Endothelial cell (in vitro differentiated cells): Measurements from ENCODE around the gene OARD1. TPM values are rescaled to one million over a fixed set of nuclear protein-coding genes. Genes with fewer than 3 reads are reported as not detected.

Experiments used
- DNase-seq: peaks from one replicate; pipeline ENCODE4 v3.0.0; 2021; ENCODE audit warnings: low spot score
- H3K27ac Mint-ChIP-seq: one replicate; pipeline ENCODE4 v1.8.0; 2021; ENCODE audit warnings: mixed read lengths, inconsistent platforms; ENCODE audit not compliant: unreplicated experiment
- H3K27me3 Mint-ChIP-seq: one replicate; pipeline ENCODE4 v1.8.0; 2021; ENCODE audit warnings: mild to moderate bottlenecking, moderate library complexity, mixed read lengths, inconsistent platforms; ENCODE audit not compliant: unreplicated experiment
- H3K36me3 Mint-ChIP-seq: one replicate; pipeline ENCODE4 v1.8.0; 2021; ENCODE audit warnings: mild to moderate bottlenecking, low read depth, mixed read lengths, inconsistent platforms; ENCODE audit not compliant: unreplicated experiment
- H3K4me1 Mint-ChIP-seq: one replicate; pipeline ENCODE4 v1.8.0; 2021; ENCODE audit warnings: mild to moderate bottlenecking, mixed read lengths, inconsistent platforms; ENCODE audit not compliant: unreplicated experiment
- H3K4me3 Mint-ChIP-seq: one replicate; pipeline ENCODE4 v1.8.0; 2021; ENCODE audit warnings: mild to moderate bottlenecking, mixed read lengths, inconsistent platforms; ENCODE audit not compliant: unreplicated experiment
- H3K9me3 Mint-ChIP-seq: one replicate; pipeline ENCODE4 v1.8.0; 2021; ENCODE audit warnings: mixed read lengths, inconsistent platforms; ENCODE audit not compliant: unreplicated experiment
- total RNA-seq: library from RNA; stranded (reverse); fragmentation: NEBNext Ultra II Directional; extraction: Animal tissue kit (Norgen Biotek cat#: 25700); gene quantifications from one replicate; pipeline ENCODE4 v1.2.1, GENCODE V29; 2021; ENCODE audit not compliant: unreplicated experiment
- TF ChIP-seq, protein P1 (sequence below): fragments of 200-600 bp; sonication (generic); IDR thresholded peaks from one replicate; pipeline ENCODE4 v1.5.0; 2021; ENCODE audit warnings: antibody characterized with exemption; ENCODE audit not compliant: unreplicated experiment

The OARD1 gene
- total RNA-seq, 1 donor from 2014 or later = 20.5 TPM

DNA sequence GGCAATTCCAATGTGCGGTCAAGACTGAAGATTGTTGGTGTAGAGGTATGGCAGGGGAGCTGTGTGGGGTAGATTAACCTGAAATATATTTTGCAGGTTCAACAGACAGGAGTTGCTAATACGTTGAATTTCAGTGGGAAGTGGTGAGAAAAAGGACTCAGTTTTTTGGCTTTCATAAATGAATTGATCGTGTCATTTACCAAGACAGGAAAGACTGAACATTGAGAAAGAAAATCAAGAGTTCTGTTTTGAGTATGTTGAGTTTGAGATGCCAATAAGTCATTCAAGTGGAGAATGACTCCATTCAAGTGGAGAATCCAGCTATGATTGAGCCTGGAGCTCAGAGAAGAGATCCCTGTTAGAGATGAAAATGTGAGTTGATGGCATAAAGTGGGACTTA, 31.7 kb upstream of the OARD1 start:
- H3K9me3 Mint-ChIP-seq = no peaks in the 10 kb centered on the region
- H3K27ac Mint-ChIP-seq = no peak overlapping the region
- peaks cover 3% of the 10 kb centered on the region for H3K36me3 Mint-ChIP-seq
- DNase-seq = no peak
- no peak overlapping the region for H3K4me3 Mint-ChIP-seq
- TF ChIP-seq, protein P1, sequence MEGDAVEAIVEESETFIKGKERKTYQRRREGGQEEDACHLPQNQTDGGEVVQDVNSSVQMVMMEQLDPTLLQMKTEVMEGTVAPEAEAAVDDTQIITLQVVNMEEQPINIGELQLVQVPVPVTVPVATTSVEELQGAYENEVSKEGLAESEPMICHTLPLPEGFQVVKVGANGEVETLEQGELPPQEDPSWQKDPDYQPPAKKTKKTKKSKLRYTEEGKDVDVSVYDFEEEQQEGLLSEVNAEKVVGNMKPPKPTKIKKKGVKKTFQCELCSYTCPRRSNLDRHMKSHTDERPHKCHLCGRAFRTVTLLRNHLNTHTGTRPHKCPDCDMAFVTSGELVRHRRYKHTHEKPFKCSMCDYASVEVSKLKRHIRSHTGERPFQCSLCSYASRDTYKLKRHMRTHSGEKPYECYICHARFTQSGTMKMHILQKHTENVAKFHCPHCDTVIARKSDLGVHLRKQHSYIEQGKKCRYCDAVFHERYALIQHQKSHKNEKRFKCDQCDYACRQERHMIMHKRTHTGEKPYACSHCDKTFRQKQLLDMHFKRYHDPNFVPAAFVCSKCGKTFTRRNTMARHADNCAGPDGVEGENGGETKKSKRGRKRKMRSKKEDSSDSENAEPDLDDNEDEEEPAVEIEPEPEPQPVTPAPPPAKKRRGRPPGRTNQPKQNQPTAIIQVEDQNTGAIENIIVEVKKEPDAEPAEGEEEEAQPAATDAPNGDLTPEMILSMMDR = no peak
- H3K27me3 Mint-ChIP-seq = no peaks in the 10 kb centered on the region
- H3K4me1 Mint-ChIP-seq = peaks cover 6% of the 10 kb centered on the region

DNA sequence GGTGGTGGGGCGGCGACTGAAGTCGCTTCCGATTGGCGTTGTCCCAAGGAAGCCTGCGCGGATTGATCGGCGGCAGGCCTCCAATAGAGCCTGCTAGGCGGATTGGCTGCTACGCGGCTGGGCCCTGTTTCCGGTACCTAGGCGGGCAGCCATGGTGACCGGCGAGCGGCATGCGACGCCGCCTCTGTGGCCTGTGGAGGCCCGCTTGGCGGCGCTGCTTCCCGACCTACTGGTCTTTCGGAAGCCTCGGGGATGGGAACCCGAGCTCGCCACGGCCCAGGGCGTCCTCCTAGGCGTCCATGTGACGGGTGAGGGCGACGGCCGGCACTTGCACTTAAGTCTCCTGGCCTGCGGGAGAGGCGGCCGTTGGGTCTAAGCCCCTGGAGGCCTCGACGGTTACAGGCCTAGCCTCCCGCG, 28.7 kb upstream of the OARD1 start:
- H3K36me3 Mint-ChIP-seq = peaks cover 28% of the 10 kb centered on the region
- H3K4me3 Mint-ChIP-seq = no peak overlapping the region
- H3K4me1 Mint-ChIP-seq = peaks cover 6% of the 10 kb centered on the region
- no peak overlapping the region for H3K27ac Mint-ChIP-seq
- H3K27me3 Mint-ChIP-seq = no peaks in the 10 kb centered on the region
- peak; percentile 85 for DNase-seq
- no peaks in the 10 kb centered on the region for H3K9me3 Mint-ChIP-seq
- TF ChIP-seq, protein P1 = peak; percentile 48

DNA sequence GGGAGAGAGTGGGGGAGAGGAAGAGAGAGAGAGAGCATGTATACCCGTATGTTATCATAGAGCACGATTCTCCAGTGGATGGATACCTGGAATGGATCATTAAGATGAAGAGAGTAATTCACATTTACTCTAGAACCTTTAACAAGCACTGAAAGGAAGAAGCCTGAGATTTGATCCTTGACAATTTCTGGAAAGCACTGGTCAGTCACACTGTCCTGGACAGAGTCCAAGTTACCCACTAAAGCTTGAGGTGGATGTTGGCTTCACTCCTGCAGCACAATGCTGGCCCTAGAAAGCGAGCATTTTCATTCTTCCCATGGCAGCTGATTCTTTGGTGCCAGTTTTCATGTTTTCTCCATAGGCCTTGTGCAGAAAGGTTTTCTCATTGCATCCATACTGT, 26.2 kb upstream of the OARD1 start:
- TF ChIP-seq, protein P1 = no peak
- H3K27ac Mint-ChIP-seq = no peak overlapping the region
- DNase-seq = no peak
- no peaks in the 10 kb centered on the region for H3K9me3 Mint-ChIP-seq
- H3K36me3 Mint-ChIP-seq = peaks cover 41% of the 10 kb centered on the region
- no peak overlapping the region for H3K4me3 Mint-ChIP-seq
- no peaks in the 10 kb centered on the region for H3K27me3 Mint-ChIP-seq
- peaks cover 6% of the 10 kb centered on the region for H3K4me1 Mint-ChIP-seq

DNA sequence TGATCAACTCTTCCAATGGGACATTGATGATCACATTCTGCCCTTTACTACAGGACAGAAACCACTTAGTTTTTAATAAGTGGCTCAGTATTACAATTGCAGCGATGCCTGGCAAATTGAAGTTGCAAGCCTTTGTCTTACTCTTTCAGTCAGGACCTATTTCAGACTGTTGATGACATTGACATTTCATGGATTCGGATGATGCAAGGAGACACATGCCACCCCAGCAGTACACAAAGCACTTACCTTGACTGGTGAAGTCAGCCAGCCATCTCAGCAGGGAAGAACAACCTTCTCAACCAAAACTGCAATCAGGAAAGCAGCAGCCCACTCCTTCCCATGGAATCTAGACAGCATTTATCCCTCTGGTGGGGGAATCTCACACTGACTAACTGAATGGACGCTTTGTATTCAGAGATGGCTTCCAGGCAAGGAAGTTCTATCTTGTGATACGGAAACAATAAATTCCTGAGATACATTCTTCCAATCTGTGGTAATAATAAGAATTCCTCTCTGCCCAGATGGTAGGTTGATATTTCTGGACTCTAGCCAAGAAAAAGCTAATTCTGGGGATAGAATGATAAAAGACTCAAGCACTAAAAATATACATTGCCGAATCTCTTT, 25.4 kb upstream of the OARD1 start:
- DNase-seq = no peak
- no peaks in the 10 kb centered on the region for H3K9me3 Mint-ChIP-seq
- TF ChIP-seq, protein P1 = no peak
- no peak overlapping the region for H3K27ac Mint-ChIP-seq
- H3K4me3 Mint-ChIP-seq = no peak overlapping the region
- H3K27me3 Mint-ChIP-seq = no peaks in the 10 kb centered on the region
- peaks cover 44% of the 10 kb centered on the region for H3K36me3 Mint-ChIP-seq
- H3K4me1 Mint-ChIP-seq = peaks cover 6% of the 10 kb centered on the region

DNA sequence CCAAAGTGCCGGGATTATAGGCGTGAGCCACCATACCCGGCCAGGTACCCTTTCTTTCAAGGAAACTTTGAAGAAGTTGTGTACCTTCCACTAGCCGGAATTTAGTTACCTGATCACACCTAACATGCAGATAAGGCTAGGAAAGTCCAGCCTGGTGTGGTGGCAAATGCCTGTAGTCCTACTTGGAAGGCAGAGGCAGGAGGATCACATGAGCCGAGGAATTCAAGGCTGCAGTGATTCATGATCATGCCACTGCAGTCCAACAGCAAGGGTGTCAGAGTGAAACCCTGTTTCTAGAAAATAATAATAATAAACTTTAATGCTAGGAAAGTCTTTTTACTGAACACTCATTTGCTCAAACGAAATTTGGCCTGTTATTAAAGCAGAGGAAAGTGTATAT, 21.6 kb upstream of the OARD1 start:
- TF ChIP-seq, protein P1 = no peak
- H3K27ac Mint-ChIP-seq = no peak overlapping the region
- peaks cover 60% of the 10 kb centered on the region for H3K36me3 Mint-ChIP-seq
- H3K27me3 Mint-ChIP-seq = no peaks in the 10 kb centered on the region
- H3K4me1 Mint-ChIP-seq = no peaks in the 10 kb centered on the region
- no peak overlapping the region for H3K4me3 Mint-ChIP-seq
- H3K9me3 Mint-ChIP-seq = no peaks in the 10 kb centered on the region
- no peak for DNase-seq
